GM18858 (cell line): ENCODE measurements around the gene PDE4D.
"Not testable (repeated sequence)": the region's sequence is repeated elsewhere in the genome, so short reads cannot be mapped to it uniquely, and the experiment has no call there.

ENCODE experiments used
- ATAC-seq: cut with Tn5 transposase; IDR thresholded peaks from one replicate; pipeline ENCODE4 v1.9.1; 2021; ENCODE audit not compliant: unreplicated experiment

Gene PDE4D

DNA sequence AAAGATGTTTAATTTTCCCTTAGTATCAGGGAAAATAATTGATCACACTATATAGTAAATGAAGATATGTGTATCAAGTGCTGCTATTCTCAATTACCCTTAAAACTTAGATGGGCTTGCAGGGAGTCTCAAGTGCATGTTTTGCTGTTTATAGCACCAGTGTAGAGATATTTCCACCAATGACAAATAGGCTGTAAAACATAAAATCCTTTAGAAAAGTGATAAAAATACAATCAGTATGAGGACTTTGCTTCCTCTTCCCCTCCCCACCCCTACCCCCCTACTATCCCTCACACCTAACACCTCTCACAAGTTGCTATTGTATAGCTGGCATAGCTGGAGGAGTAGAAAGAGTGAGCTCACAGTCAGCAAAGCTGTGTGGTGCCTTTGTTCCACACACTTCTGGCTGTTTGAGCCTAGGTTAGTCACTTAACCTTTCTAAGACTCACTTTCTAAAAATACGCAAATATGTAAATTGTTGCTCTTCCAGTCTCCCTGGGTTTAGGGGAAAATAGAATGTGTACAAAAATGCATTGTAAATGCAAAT is 93.1 kb downstream of the PDE4D start:
- no peak for ATAC-seq

DNA sequence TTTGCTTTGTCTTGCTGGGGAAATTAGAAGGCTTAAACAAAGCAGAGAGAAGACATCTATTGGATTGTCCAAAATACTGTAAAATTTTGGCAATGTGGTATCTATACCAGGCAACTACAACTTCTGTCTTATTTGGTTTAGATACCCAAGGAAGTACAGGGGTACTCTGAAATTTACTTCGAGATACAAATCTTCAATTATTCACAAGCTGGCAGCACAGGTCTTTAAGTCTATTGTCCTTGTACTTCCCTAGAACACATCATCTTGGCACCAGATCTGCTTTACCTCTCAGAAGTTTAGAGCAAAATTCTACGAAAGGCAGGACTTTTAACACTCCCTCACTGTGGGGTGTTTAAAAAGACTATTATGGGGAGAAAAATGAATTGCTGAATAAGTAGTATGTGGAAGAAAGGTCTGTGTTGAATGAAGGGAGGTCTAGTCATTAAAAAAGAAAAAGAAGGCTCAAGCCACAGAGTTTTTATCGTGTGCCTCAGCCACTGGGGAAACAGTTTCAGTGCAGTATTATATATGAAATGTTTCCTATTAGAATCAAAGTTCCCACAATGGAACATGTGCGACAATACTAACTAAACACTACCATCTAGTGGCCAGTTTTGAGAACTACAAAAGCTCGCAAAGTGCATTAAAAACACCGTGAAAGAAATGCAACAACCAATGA is 93.7 kb downstream of the PDE4D start:
- ATAC-seq: peak; percentile 56

DNA sequence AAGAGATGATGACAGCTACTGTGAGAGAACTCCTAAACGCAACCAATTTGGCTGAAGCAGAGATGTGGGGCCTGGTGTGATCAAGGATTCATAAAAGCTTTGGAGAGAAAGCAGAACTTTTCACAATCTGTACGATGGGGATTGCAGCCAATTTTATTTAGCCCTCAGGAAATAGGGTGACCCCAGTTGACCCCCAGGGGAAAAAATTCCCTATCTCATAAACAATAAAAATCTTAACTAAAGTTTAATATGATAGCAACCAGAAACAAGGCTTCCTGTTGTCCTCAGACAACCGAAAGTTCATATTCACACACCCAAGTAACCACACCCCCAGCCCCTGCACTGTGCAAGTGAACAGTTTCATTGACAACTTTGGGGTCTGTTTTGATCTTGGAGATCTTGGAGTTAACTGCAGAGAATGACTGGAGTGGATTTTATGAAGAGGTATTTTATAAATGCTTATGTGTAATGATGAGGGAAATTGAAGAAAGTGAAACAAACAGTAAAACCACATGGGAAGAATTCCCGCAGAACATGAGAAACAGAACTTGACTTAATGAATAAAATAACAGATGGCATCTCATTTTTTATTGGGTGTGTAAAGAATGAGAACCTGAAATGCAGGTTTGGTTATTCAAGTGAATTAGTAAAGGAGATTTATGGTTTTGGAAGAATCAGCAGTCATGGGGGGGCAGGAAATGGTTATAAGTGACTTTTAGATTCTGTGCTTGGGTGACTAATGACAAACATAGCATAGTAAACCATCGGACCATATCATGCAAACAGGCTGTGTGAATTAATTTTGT is 94.5 kb downstream of the PDE4D start:
- peak; percentile 52 for ATAC-seq

DNA sequence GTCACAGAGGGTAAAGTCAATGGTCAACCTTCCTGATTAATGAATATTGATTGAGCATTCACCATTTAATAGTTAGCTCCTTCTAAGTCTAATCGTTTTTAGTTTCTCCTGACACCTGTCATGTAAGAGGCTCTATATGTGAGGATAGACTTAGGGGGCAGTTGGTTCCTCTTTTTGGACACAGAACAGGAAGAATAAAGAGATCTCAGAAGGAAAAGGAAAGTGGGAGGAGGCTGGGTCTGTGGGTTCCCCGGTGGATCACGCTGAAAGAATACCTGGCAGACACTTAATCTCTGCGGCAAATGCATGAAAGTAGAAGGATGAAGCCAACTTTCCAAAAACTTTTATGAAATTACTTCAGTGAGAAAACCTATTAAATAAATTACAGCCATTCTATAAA is 98.4 kb downstream of the PDE4D start:
- ATAC-seq: no peak

DNA sequence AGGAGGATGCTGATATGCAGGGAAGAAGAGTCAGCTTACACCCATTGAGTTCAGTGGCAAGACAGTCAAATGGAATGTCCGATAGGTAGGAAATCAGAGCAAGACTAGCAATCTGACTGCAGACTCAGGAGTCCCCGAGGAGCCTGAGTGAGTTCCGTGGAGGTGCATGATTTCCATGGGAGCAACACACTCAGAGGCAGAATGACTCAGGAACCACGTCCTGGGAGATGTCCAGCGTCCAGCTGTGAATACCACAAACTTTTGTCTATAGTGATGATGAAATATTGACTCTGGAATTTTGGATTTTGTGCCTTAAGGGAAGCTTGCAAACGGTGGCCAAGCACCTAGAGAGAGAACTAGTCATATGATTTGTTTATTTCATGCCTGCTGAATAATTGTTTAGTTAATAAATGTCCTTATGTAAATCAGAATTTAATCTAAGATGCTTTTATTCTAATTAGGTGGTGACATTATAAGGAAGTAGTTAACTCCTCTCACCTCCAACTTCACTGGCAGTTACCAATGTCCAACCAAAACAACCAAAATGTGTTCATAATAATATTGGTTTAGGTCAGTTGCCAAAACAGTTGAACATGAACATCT is 100.4 kb downstream of the PDE4D start:
- ATAC-seq: no peak

DNA sequence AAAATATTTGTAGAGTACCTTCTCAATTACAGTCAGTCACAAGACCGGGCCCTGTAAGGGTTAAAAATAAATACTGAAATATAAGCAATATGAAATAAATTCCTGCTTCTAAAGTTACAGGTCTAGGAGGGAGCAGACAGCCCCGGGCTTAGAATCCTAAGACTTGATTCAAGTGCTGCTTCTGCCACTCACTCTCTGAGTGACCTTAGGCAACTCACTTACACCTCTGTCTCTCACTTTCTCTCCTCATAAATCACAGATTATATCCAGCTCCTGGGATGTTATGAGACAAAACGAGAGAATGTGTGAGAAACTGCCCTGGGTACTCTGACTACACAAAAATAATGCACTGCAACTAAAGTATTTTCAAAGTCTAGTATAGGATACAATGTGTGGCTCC is 101.9 kb downstream of the PDE4D start:
- no peak for ATAC-seq

DNA sequence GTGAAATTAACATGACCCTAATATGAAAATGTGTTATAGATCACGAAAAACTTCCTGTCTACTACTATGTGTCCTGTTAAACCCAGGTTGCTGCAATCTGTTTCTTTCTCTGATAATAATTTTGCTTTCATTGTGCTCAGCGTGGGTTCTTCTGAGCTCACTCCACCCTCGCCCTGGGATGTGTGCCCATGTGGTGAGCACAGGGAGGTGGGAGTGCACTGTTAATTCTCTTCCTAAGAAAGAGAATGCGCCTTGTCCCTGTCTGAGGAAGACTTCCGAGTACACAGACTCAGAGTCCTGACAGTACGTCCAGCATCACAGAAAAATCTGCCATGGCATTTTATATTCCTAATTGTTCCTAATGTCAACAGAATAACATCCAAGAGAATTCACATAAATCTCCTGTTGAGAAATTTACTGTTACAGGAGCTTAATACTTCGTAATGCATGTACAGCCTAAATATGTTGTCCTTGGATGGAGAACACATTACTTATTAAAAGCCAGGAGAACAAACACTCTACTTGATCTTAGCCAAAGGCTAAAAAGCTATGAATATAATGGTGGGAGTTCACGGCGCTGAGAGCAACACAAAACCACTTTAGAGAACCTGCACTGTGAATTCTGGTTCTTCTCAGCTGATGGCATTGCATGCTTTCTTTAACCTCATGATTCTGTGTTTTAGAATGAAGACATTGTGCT is 102.6 kb downstream of the PDE4D start:
- ATAC-seq: no peak

DNA sequence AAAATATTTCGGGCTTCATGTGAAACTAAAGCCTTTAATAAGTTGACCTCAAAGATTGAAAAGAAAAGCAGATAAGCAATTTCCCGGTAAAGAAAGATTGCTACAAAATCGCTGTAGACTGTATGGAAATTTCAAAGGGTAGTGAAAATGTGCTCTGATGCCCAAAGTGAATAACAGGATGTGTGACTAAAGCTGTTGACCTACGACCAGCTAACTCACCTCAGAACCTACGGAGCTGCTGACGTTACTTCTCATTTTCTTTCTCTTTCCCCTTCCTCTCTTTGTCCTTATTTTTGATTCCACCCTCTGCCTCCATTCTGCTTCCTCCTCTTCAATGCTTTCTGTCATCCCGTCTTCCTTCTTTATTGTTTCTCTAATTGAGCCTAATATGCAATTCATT is 103.2 kb downstream of the PDE4D start:
- peak; percentile 70 for ATAC-seq

DNA sequence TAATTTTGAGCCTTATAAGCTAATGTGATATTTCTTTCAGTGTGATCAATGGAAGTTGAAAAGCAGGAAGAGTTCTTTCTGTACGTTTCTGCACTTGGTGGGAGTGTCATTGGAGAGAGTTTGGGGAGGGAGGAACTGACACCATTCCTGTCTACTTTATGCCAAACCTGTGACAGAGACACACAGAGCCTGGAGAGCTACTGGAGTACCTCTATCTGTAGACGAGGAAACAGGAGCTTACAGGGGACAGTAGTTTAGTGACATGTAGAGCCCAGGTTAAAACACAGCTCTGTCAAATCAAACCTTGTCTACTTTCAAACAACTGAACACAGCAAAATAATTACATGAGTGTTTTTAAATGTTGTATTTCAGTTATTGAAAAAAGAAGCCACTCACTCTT is 103.6 kb downstream of the PDE4D start:
- no peak for ATAC-seq

DNA sequence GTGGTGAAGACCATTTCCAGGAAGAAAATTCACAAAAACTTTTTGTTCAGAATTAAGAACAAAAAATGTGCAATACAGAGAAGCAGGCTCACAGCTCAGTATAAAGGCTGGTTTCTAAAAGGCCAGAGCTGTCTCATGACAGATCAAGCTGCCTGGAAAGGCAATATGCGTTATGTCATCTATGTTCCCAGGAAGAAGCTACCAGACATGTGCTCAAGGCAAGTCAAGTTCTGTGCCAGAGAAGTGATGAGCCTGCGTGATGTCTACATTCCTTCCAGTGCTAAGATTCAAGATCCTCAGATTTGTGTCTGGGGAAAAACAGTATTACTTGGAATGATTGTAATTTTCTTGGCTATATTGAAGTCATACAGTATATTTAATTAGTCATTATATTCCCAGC is 104.3 kb downstream of the PDE4D start:
- ATAC-seq: no peak

DNA sequence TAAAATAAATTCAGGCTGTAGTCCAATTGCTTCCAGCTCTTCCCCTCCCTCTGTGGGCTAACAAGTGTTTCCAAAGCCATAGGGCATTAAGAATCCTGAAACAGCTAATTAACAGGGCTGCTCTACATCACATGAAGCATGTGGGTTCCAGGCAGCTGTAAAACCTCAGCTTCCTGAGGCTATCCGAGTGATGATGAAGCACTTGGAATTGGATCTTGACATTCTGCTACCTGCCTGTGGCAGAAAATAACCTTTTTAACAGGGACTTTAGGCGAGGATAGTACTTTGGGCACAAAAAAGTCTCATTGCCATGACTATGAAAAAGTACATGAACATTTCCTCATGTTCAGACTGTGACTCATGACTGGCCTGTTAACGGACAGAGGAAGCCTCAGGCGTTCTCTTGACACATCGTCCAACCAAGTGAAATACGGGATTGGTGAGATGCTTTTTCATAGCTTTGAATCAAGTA is 107.2 kb downstream of the PDE4D start:
- no peak for ATAC-seq

DNA sequence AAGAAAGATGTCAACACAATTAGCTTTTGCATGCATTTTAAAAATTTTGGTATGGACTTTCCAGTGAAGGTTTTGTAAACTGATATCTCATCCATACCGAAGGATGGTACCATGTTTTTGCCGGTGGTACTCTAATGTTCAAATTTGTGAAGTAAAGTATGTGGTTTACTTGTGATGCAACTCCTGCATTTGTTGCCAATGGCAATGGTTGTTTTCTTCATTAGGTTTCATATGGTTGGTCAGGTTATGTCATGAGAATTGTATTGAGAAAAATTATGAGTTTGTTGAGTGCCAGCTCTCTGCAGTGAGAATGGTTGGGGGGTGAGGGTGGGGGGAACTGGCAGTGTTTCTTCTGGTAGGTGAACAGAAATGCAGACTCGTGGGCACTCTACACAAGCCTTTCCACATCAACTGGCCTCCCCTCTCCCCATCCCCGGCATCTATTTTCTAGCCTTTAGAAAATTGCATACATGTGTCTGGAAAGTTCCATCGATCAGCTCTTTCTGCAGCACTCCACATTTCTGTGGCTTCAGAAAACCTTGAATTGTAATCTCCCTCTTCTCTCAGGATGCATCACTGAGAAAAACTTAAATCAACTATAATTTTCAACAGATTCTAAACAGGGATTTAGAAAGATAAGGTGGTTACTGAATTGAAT is 107.7 kb downstream of the PDE4D start:
- ATAC-seq: no peak

DNA sequence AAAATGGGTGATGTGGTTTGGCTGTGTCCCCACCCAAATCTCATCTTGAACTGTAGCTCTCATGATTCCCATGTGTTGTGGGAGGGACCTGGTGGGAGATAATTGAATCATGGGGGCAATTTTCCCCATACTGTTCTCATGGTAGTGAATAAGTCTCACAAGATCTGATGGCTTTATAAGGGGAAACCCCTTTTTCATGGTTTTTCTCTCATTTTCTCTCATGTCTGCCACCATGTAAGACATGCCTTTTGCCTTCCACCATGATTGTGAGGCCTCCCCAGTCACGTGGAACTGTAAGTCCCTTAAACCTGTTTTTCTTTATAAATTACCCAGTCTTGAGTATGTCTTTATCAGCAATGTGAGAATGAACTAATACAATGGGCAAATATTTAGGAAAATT is 108.8 kb downstream of the PDE4D start:
- not testable (repeated sequence) for ATAC-seq

DNA sequence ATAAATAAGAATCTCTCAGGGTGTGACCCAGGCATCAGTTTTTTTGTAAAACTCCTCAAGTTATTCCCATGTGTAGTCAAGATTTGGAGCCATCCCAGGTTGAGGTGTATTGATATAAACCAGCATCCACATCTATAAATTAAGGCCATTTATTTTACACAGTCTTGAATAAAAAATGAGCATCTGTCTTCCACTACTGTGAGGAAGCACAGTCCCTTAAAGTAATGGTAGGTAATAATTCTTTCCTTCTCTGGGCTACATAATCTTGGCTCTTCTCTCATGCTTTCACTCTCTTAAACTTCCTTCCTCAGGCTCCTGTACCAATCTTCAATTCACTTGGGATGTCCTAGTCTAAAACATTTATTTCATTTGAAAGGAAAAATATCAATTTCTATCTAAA is 110.3 kb downstream of the PDE4D start:
- ATAC-seq: no peak

DNA sequence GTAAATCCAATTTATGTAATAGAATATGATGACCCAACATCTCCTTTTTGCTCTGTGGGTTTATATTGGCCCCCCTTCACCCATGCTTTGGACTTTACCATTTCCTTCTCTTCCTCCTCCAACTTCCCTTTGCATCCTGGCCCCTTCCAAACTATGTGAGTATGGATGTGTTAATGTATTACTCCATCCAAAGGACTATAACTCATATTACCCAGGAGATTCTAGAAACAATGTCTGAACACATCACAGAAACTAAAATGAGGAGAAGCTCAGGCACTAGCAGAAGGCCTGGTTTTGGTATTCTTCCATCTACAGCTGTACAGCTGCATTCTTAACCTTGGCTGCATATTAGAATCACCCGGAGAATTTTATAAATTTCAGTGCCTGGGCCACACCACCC is 110.7 kb downstream of the PDE4D start:
- ATAC-seq: no peak

DNA sequence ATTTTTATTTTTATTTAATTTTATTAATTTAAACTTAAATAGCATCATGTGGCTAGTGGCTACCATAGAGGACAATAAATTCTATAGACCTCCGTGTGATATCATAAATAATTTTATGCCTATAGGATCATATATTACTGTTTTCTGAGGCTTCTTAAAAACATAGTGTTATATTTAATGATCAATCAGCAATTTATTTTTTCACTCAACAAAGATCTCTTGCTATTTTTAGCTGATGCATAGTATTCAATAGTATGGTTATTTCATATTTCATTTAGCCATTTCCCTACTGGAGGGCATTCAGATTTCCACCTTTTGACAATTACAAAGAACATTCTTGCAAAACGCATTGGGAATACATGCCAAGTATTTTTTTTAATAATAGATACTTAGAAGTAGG is 114.1 kb downstream of the PDE4D start:
- ATAC-seq: no peak

DNA sequence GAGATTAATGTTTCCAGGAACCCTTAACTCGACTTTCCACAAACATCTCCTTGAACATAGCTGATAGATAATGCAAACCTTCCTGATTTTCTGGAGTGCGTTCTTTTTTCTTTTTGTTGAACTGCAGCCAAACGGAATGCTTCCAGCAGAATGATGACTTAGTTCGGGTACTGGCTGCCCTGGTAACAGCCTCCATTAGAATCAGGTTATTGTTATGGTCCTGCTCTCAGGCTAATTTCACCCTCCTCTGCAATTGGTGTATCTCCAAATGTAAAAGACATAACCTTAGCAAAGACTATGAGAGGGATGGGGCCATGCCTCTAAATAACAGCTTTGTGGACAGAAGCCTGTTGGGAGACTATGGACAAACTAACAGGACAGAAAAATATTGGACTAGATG is 116.5 kb downstream of the PDE4D start:
- no peak for ATAC-seq

DNA sequence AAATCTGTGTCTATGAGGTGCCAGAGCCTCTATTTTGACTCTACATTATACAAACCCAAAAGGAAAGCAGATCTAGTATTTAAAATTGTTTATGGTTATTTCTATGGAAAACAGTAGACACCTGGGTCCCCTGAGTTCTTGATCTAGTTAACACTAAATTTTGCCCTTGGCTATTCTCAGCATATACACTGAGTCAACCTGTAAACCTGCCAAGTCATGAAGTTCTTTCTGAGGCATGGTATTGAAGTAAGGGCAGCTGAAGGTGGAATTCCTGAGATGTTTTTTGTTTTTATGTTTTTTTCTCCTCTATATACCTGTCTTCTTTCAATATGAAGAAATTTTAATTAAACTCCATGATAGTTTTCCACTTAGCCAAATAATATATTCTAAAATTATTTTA is 120.2 kb downstream of the PDE4D start:
- no peak for ATAC-seq

DNA sequence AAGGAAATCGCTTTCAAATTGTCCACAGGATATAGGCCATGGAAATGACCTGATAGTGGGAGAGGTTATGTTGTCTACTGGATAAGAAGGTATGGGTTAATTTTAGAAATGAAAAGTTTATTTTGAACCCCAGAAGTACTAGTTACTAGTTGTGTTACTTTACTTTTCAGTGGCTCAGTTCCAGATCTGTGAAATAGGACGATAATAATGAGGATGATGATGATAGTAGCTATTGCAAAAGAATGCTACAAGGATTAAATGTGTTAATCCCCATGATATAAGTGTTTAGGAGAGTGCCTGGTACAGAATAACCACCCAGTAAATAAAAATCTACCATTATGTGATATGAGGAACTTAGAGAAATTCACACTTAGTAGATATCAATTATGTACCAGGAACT is 120.8 kb downstream of the PDE4D start:
- no peak for ATAC-seq

DNA sequence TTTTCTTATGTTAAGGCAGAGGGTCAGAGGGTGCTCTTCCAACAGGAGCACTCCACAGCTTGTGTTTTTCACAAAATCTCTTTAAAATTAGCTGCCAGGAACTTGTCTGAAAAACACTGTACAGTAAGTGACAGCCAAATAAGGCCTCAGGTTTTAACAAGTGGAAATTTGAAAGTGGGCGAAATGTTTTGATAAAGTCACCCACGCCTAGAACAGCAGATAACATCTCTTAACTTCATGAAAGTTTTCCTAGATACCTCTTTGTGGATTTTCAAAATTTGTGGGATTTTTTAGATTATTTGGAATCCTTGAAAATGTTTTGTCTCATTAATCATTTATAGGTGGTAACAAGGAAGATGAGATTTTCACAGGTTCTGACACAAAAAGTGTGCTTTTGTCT is 121.3 kb downstream of the PDE4D start:
- no peak for ATAC-seq

DNA sequence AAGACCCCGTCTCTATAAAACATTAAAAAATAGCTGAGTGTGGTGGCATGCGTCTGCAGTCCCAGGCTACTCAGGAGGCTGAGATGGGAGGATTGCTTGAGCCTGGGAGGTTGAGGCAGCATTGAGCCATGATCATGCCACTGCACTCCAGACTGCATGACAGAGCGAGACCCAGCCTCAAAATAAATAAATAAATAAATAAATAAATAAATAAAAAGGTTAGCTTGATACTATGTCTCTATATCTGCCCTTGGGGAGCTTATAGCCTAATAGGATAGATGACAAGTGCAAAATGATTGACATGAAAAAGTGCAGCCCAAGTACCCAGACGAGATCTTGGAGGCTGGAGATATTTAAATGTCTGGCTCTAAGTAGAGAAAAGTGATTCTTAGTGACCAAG is 122.6 kb downstream of the PDE4D start:
- ATAC-seq: no peak
